Stomach (tissue), 4 donors: ENCODE measurements around the gene EIF2A.

Experiments
- POLR2AphosphoS5 ChIP-seq, 3 donors: sonication (generic); formaldehyde crosslinking; IDR thresholded peaks; one replicate each; pipeline ENCODE4 v1.6.1; 2016; ENCODE audit warnings: antibody characterized with exemption in 3 of 3
- TF ChIP-seq, protein P1 (sequence below), 7 experiments: fragments of 450-650 bp in 4 of 7; fragments of 200-600 bp in 3 of 7; sonication (generic) in 3 of 7; IDR thresholded peaks; one replicate each; pipeline ENCODE4 v1.5.1; 2016 to 2019; ENCODE audit warnings: antibody characterized with exemption in 7 of 7, control low read depth in 2 of 7, mild to moderate bottlenecking in 1 of 7

DNA sequence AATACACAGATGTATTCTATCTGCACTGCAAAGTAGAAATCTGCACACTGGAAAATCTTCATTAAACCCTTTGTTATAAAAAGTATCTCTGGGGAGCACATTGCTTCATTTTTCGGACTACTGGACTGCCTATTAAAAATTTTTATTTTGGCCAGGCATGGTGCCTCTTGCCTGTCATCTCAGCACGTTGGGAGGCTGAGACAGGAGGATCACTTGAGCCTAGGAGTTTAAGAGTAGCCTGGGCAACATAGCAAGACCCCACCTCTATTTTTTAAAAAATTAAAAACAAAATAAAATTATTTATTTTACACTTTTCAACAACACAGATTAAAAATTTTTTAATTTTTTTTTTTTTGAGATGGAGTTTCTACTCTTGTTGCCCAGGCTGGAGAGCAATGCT lies 6.3 kb upstream of the EIF2A start:
- TF ChIP-seq, protein P1, sequence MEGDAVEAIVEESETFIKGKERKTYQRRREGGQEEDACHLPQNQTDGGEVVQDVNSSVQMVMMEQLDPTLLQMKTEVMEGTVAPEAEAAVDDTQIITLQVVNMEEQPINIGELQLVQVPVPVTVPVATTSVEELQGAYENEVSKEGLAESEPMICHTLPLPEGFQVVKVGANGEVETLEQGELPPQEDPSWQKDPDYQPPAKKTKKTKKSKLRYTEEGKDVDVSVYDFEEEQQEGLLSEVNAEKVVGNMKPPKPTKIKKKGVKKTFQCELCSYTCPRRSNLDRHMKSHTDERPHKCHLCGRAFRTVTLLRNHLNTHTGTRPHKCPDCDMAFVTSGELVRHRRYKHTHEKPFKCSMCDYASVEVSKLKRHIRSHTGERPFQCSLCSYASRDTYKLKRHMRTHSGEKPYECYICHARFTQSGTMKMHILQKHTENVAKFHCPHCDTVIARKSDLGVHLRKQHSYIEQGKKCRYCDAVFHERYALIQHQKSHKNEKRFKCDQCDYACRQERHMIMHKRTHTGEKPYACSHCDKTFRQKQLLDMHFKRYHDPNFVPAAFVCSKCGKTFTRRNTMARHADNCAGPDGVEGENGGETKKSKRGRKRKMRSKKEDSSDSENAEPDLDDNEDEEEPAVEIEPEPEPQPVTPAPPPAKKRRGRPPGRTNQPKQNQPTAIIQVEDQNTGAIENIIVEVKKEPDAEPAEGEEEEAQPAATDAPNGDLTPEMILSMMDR (IDR thresholded peaks at IDR 0.05): no peak
- TF ChIP-seq POLR2AphosphoS5 (IDR thresholded peaks at IDR 0.05): no peak
